ENCODE results near the gene SLC13A5.
"Not testable (repeated sequence)": the region's sequence is repeated elsewhere in the genome, so short reads cannot be mapped to it uniquely, and the experiment has no call there.

The SLC13A5 gene

GRCh38 chr17:6713130-6713917 is at the start of gene SLC13A5:
TSS of gene SLC13A5 (minus strand) at chr17:6713369. CDS start at chr17:6713333, 36 bp downstream.
- DNase-seq, result peak; percentile 82 to 93

- no peak for DNase-seq
These were observed 48.6 kb upstream of the SLC13A5 start for GRCh38 chr17:6761779-6762178.

- no peak for DNase-seq
These were observed 44.6 kb upstream of the SLC13A5 start for GRCh38 chr17:6757747-6758146.

GRCh38 chr17:6756425-6757031 is 43.4 kb upstream of the SLC13A5 start:
- no peak for DNase-seq

- no peak for DNase-seq
These were observed 42.6 kb upstream of the SLC13A5 start, which contains the start of gene XAF1 for GRCh38 chr17:6755731-6756184. TSS of gene XAF1 (plus strand) at chr17:6756046. CDS start at chr17:6756079, 33 bp downstream.

- DNase-seq, result no peak
These were observed 42.1 kb upstream of the SLC13A5 start for GRCh38 chr17:6755281-6755680.

GRCh38 chr17:6753546-6753945 is 40.4 kb upstream of the SLC13A5 start:
- no peak for DNase-seq

- no peak for DNase-seq
These were observed 39.9 kb upstream of the SLC13A5 start for GRCh38 chr17:6753006-6753445.

GRCh38 chr17:6752068-6752909 is 39.1 kb upstream of the SLC13A5 start:
- DNase-seq, result no peak

GRCh38 chr17:6749519-6749918 is 36.4 kb upstream of the SLC13A5 start:
- no peak for DNase-seq

- DNase-seq, result no peak
These were observed 35.4 kb upstream of the SLC13A5 start for GRCh38 chr17:6748617-6749016.

GRCh38 chr17:6746665-6747064 is 33.5 kb upstream of the SLC13A5 start:
- not testable (repeated sequence) for DNase-seq

- DNase-seq, result no peak
These were observed 16.4 kb upstream of the SLC13A5 start for GRCh38 chr17:6729531-6729930.

GRCh38 chr17:6724009-6724408 is 10.8 kb upstream of the SLC13A5 start:
- no peak for DNase-seq

- no peak for DNase-seq
These were observed 8.6 kb upstream of the SLC13A5 start for GRCh38 chr17:6721744-6722143.

- no peak for DNase-seq
These were observed 3.6 kb upstream of the SLC13A5 start for GRCh38 chr17:6716736-6717135.

- peak in 1 of 2 experiments; percentile 32 for DNase-seq
These were observed 1.2 kb upstream of the SLC13A5 start for GRCh38 chr17:6714315-6714874.

GRCh38 chr17:6713918-6714271 is 726 bp upstream of the SLC13A5 start:
- peak; percentile 40 to 45 for DNase-seq

- no peak for DNase-seq
These were observed 377 bp downstream of the SLC13A5 start for GRCh38 chr17:6712854-6713129.

GRCh38 chr17:6712058-6712853 is 913 bp downstream of the SLC13A5 start:
- DNase-seq, result peak in 1 of 2 experiments; percentile 6

- DNase-seq, result no peak
These were observed 1.5 kb downstream of the SLC13A5 start for GRCh38 chr17:6711681-6712057.

- DNase-seq, result no peak
These were observed 2.0 kb downstream of the SLC13A5 start for GRCh38 chr17:6711081-6711674.
